Ureter (tissue), 1 donor: ENCODE measurements around the gene SPPL3. TPM values are rescaled to one million over a fixed set of nuclear protein-coding genes. Genes with fewer than 3 reads are reported as not detected.
"Not testable (repeated sequence)": the region's sequence is repeated elsewhere in the genome, so short reads cannot be mapped to it uniquely, and the experiment has no call there.

Experiments
- DNase-seq: peaks from one replicate; pipeline ENCODE4 v3.0.0-alpha.2; 2020; ENCODE audit warnings: low spot score
- total RNA-seq: library from RNA; stranded (reverse); gene quantifications from one replicate; pipeline ENCODE4 v1.2.4, GENCODE V29; 2023
- donor health status: DM: yes; HTN: yes; CAD: no.

Gene SPPL3
- total RNA-seq, result 87.3 TPM

- DNase-seq, result peak; percentile 94
Measured at GRCh38 chr12:120904197-120904773, at the start of gene SPPL3. Gene SPPL3, minus strand, starts transcription at chr12:120904358. Its CDS starts 491 bp downstream, at chr12:120903867.

- DNase-seq, result no peak
Measured at GRCh38 chr12:120950807-120951206, 46.6 kb upstream of the SPPL3 start.

GRCh38 chr12:120950260-120950799 is 46.2 kb upstream of the SPPL3 start:
- not testable (repeated sequence) for DNase-seq

- DNase-seq, result not testable (repeated sequence)
Measured at GRCh38 chr12:120945516-120945915, 41.4 kb upstream of the SPPL3 start.

- DNase-seq, result no peak
Measured at GRCh38 chr12:120944645-120945217, 40.6 kb upstream of the SPPL3 start.

- no peak for DNase-seq
Measured at GRCh38 chr12:120943482-120943881, 39.3 kb upstream of the SPPL3 start.

- no peak for DNase-seq
Measured at GRCh38 chr12:120941846-120942405, 37.8 kb upstream of the SPPL3 start.

- no peak for DNase-seq
Measured at GRCh38 chr12:120941412-120941811, 37.3 kb upstream of the SPPL3 start.

GRCh38 chr12:120940799-120941198 is 36.6 kb upstream of the SPPL3 start:
- DNase-seq, result no peak

- DNase-seq, result no peak
Measured at GRCh38 chr12:120940006-120940405, 35.8 kb upstream of the SPPL3 start.

GRCh38 chr12:120939523-120939922 is 35.4 kb upstream of the SPPL3 start:
- DNase-seq, result no peak

GRCh38 chr12:120938496-120938895 is 34.3 kb upstream of the SPPL3 start:
- DNase-seq, result no peak

- no peak for DNase-seq
Measured at GRCh38 chr12:120936197-120936596, 32.0 kb upstream of the SPPL3 start.

- DNase-seq, result no peak
Measured at GRCh38 chr12:120933786-120934185, 29.6 kb upstream of the SPPL3 start.

GRCh38 chr12:120932956-120933526 is 28.9 kb upstream of the SPPL3 start:
- DNase-seq, result no peak

- DNase-seq, result no peak
Measured at GRCh38 chr12:120932058-120932457, 27.9 kb upstream of the SPPL3 start.

- no peak for DNase-seq
Measured at GRCh38 chr12:120930032-120930431, 25.9 kb upstream of the SPPL3 start.

- DNase-seq, result peak; percentile 83
Measured at GRCh38 chr12:120928864-120929652, 24.9 kb upstream of the SPPL3 start.

GRCh38 chr12:120925740-120926563 is 21.8 kb upstream of the SPPL3 start:
- DNase-seq, result peak; percentile 60

- no peak for DNase-seq
Measured at GRCh38 chr12:120922279-120922678, 18.1 kb upstream of the SPPL3 start.

- DNase-seq, result no peak
Measured at GRCh38 chr12:120921637-120922036, 17.5 kb upstream of the SPPL3 start.
